Astrocyte of the cerebellum (primary cell): Measurements from ENCODE around the gene UTP15.

Experiments used
- DNase-seq: peaks from one replicate; pipeline ENCODE4 v3.0.0-alpha.2; 2011; ENCODE audit warnings: low read depth
- H3K4me3 ChIP-seq: 2 replicates; pipeline ENCODE4 v1.5.1; 2011; ENCODE audit warnings: mild to moderate bottlenecking, low read depth, low read length, moderate library complexity
- CTCF ChIP-seq: IDR thresholded peaks from 2 replicates; pipeline ENCODE4 v1.5.1; 2012; ENCODE audit warnings: low read length, low read depth, moderate library complexity, mild to moderate bottlenecking; ENCODE audit errors: missing control alignments
- in situ Hi-C: cut with HindIII; loops from 2 replicates; pipeline ENCODE4 v1.10.0; 2017; ENCODE audit warnings: low sequenced_read_pairs

The UTP15 gene

GRCh38 chr5:73591102-73591695 lies 25.7 kb downstream of the UTP15 start:
- peak; percentile 60 for TF ChIP-seq CTCF
- DNase-seq: peak; percentile 91
- no peak overlapping the region for H3K4me3 ChIP-seq
- in situ Hi-C loops: loop anchor here (5.0 to 25.0 kb wide), 2 partner anchors 206 to 1071 kb away; no protein-coding TSS in a partner anchor

- H3K4me3 ChIP-seq: no peak overlapping the region
- in situ Hi-C loops: loop anchor here (5.0 to 25.0 kb wide), 2 partner anchors 205 to 1070 kb away; no protein-coding TSS in a partner anchor
- no peak for DNase-seq
- no peak for TF ChIP-seq CTCF
Observed at GRCh38 chr5:73591698-73592501, 26.4 kb downstream of the UTP15 start.

GRCh38 chr5:73592551-73592950 lies 27.0 kb downstream of the UTP15 start:
- in situ Hi-C loops: loop anchor here (5.0 to 25.0 kb wide), 2 partner anchors 205 to 1070 kb away; no protein-coding TSS in a partner anchor
- DNase-seq: no peak
- TF ChIP-seq CTCF: no peak
- no peak overlapping the region for H3K4me3 ChIP-seq

GRCh38 chr5:73596705-73597328 lies 31.3 kb downstream of the UTP15 start:
- no peak for DNase-seq
- in situ Hi-C loops: loop anchor here (25.0 kb wide), 1 partner anchor 1065 kb away; no protein-coding TSS in a partner anchor
- no peak overlapping the region for H3K4me3 ChIP-seq
- peak; percentile 55 for TF ChIP-seq CTCF

GRCh38 chr5:73599380-73599779 lies 33.8 kb downstream of the UTP15 start:
- H3K4me3 ChIP-seq: no peak overlapping the region
- TF ChIP-seq CTCF: no peak
- DNase-seq: no peak
- in situ Hi-C loops: loop anchor here (25.0 kb wide), 1 partner anchor 1063 kb away; no protein-coding TSS in a partner anchor

- H3K4me3 ChIP-seq: no peak overlapping the region
- in situ Hi-C loops: no loop called here
- DNase-seq: no peak
- no peak for TF ChIP-seq CTCF
Observed at GRCh38 chr5:73603998-73604397, 38.5 kb downstream of the UTP15 start.
